K562 (cell line): ENCODE results near the gene C14orf180. TPM values are rescaled to one million over a fixed set of nuclear protein-coding genes. Genes with fewer than 3 reads are reported as not detected.

Source experiments
- ATAC-seq: fragments of 200-7000 bp; cut with Tn5 transposase; 3 replicates; pipeline ENCODE4 v1.9.1; 2020; ENCODE audit warnings: moderate library complexity
- BruUV-seq: library from RNA; stranded (reverse); fragments of 400-500 nt; replicated peaks from 2 replicates; lab custom pipeline; 2021; lab: Mats Ljungman, UMichigan
- CTCF ChIA-PET: fragments of 300-600 bp; formaldehyde crosslinking; extraction: SDS; loops from one replicate; lab custom pipeline; 2021; ENCODE audit warnings: low intra/inter-chr PET ratio; lab: Yijun Ruan, JAX
- POLR2A ChIA-PET: fragments of 300-600, 350-650 bp; sonication (Branson Sonifier 250); formaldehyde crosslinking; extraction: SDS; loops from one replicate; lab custom pipeline; 2021; ENCODE audit warnings: antibody characterized with exemption, inconsistent platforms; lab: Yijun Ruan, JAX
- DNase-seq, 4 experiments: peaks; one replicate each; pipeline versions ENCODE4 v3.0.0 to v3.0.0-alpha.2; 2011 to 2018; ENCODE audit warnings: low spot score in 3 of 4, mixed read lengths in 3 of 4; ENCODE audit errors: extremely low read depth in 1 of 4
- FAIRE-seq: peaks from 2 replicates; lab custom pipeline; 2011; peaks lifted over from hg19 to GRCh38; lab: Jason Lieb, UNC
- H2AFZ ChIP-seq: 2 replicates; pipeline ENCODE4 v1.6.0; 2011; ENCODE audit warnings: low read depth, low read length, control low read depth, inconsistent platforms
- H3K27ac ChIP-seq: fragments of 200-600 bp; 3 replicates; pipeline ENCODE4 v1.8.0; 2011; ENCODE audit warnings: low read depth, mild to moderate bottlenecking, control low read depth, inconsistent platforms, low read length, moderate library complexity, mixed read lengths; ENCODE audit errors: extremely low read depth
- H3K27me3 ChIP-seq, 2 experiments: fragments of 300-600 bp in 1 of 2; 2 replicates in 1 of 2; 3 replicates in 1 of 2; pipeline versions ENCODE4 v1.6.0 to v1.8.0; 2011; ENCODE audit warnings: inconsistent platforms in 2 of 2, low read length in 2 of 2, mild to moderate bottlenecking in 1 of 2, mixed read lengths in 1 of 2, moderate library complexity in 1 of 2; ENCODE audit not compliant: control insufficient read depth in 2 of 2, insufficient read depth in 2 of 2
- H3K36me3 ChIP-seq: fragments of 300-600 bp; 3 replicates; pipeline ENCODE4 v1.8.0; 2011; ENCODE audit warnings: mild to moderate bottlenecking, low read length, inconsistent platforms; ENCODE audit not compliant: control insufficient read depth, insufficient read depth
- H3K4me1 ChIP-seq, 2 experiments: fragments of 200-600 bp in 1 of 2; replicated peaks in 1 of 2; 2 replicates in 1 of 2; 3 replicates in 1 of 2; pipeline versions ENCODE4 v1.5.1 to v1.8.0; 2011; ENCODE audit warnings: inconsistent platforms in 2 of 2, low read length in 2 of 2, mild to moderate bottlenecking in 1 of 2, mixed read lengths in 1 of 2, moderate library complexity in 1 of 2; ENCODE audit not compliant: control insufficient read depth in 2 of 2, insufficient read depth in 2 of 2
- H3K4me2 ChIP-seq: 2 replicates; pipeline ENCODE4 v1.6.1; 2011; ENCODE audit warnings: low read length, control low read depth, inconsistent platforms, mixed read lengths; ENCODE audit not compliant: insufficient read depth
- H3K4me3 ChIP-seq: fragments of 200-600 bp; sonication (generic), shearing (Covaris generic); 2 replicates; pipeline ENCODE4 v1.5.1; 2016; ENCODE audit warnings: control low read depth, inconsistent platforms
- H3K79me2 ChIP-seq: fragments of 200-600 bp; 3 replicates; pipeline ENCODE4 v1.8.0; 2011; ENCODE audit warnings: low read length, inconsistent platforms; ENCODE audit not compliant: control insufficient read depth, insufficient read depth
- H3K9ac ChIP-seq, 2 experiments: 2 replicates each; pipeline versions ENCODE4 v1.6.0 to v1.6.1; 2011; ENCODE audit warnings: low read depth in 2 of 2, low read length in 2 of 2, control low read depth in 1 of 2, inconsistent platforms in 1 of 2, mild to moderate bottlenecking in 1 of 2, mixed read lengths in 1 of 2; ENCODE audit not compliant: insufficient read depth in 1 of 2
- H3K9me1 ChIP-seq: one replicate; pipeline ENCODE4 v1.6.0; 2011; ENCODE audit warnings: inconsistent platforms, mild to moderate bottlenecking, low read length, moderate library complexity; ENCODE audit not compliant: control insufficient read depth, insufficient read depth
- H3K9me3 ChIP-seq: replicated peaks from 2 replicates; pipeline ENCODE4 v1.5.1; 2011; ENCODE audit warnings: low read depth, low read length, inconsistent platforms; ENCODE audit not compliant: control insufficient read depth, insufficient read depth
- H4K20me1 ChIP-seq: replicated peaks from 2 replicates; pipeline ENCODE4 v1.6.1; 2011; ENCODE audit warnings: low read length, inconsistent platforms, mixed read lengths; ENCODE audit not compliant: control insufficient read depth, insufficient read depth
- BRF2 ChIP-seq: IDR thresholded peaks from 3 replicates; pipeline ENCODE4 v1.6.1; 2011; ENCODE audit warnings: borderline replicate concordance, mild to moderate bottlenecking; ENCODE audit not compliant: insufficient read length, insufficient read depth
- CHCHD3 ChIP-seq: fragments of 250-450 bp; sonication (Bioruptor Pico); IDR thresholded peaks from 2 replicates; pipeline ENCODE4 v2.1.2; 2022; ENCODE audit warnings: mild to moderate bottlenecking
- MBD1 ChIP-seq: fragments of 250-450 bp; sonication (Bioruptor Pico); IDR thresholded peaks from 2 replicates; pipeline ENCODE4 v1.8.0; 2022; ENCODE audit warnings: inconsistent platforms
- PHB2 ChIP-seq: fragments of 450-650 bp; IDR thresholded peaks from 2 replicates; pipeline ENCODE4 v1.6.1; 2017; ENCODE audit warnings: low read depth
- PYGO2 ChIP-seq: fragments of 450-650 bp; IDR thresholded peaks from 2 replicates; pipeline ENCODE4 v1.6.1; 2016; ENCODE audit warnings: mild to moderate bottlenecking, missing genetic modification characterization, moderate library complexity, missing compliant biosample characterization
- TCF7 ChIP-seq: sonication (generic); IDR thresholded peaks from 2 replicates; pipeline ENCODE4 v1.6.1; 2016; ENCODE audit warnings: antibody characterized with exemption, borderline replicate concordance
- U2AF1 ChIP-seq: fragments of 200-400 bp; formaldehyde crosslinking; optimal IDR thresholded peaks from 2 replicates; pipeline ENCODE3; 2017; ENCODE audit warnings: mild to moderate bottlenecking, low read depth, low read length, moderate library complexity
- U2AF2 ChIP-seq: fragments of 200-400 bp; formaldehyde crosslinking; optimal IDR thresholded peaks from 2 replicates; pipeline ENCODE3; 2017; ENCODE audit warnings: low read depth, mild to moderate bottlenecking, low read length
- WHSC1 ChIP-seq: IDR thresholded peaks from one replicate; pipeline ENCODE4 v1.6.1; 2012; ENCODE audit warnings: low read length, control low read depth, inconsistent platforms
- ZFX ChIP-seq: sonication (generic); formaldehyde crosslinking; IDR thresholded peaks from 2 replicates; pipeline ENCODE4 v1.8.0; 2022; ENCODE audit warnings: mild to moderate bottlenecking, missing genetic modification reagents, moderate library complexity
- ZNF174 ChIP-seq: fragments of 250-450 bp; sonication (Bioruptor Pico); IDR thresholded peaks from 2 replicates; pipeline ENCODE4 v1.4.0; 2020; ENCODE audit warnings: mild to moderate bottlenecking
- ZNF24 ChIP-seq: fragments of 450-650 bp; IDR thresholded peaks from 2 replicates; pipeline ENCODE4 v1.6.1; 2016
- WGBS: fragments of 100-300 bp; shearing (Covaris generic); methylation state at CpG from one replicate; pipeline ENCODE4 v1.1.6; 2016; ENCODE audit warnings: low coverage, mixed read lengths; ENCODE audit not compliant: insufficient coverage; ENCODE audit errors: missing lambda C conversion rate; 5-methylcytosine and 5-hydroxymethylcytosine counted together
- in situ Hi-C: fragments of 300-500 bp; cut with MboI; formaldehyde crosslinking; loops from 4 replicates; pipeline ENCODE4 v1.15.0; 2018; ENCODE audit warnings: inconsistent platforms, mixed read lengths
- intact Hi-C: fragments of 100-400 bp; cut with micrococcal nuclease; formaldehyde crosslinking; loops from 2 replicates; pipeline ENCODE4 v1.14.2; 2022
- polyA plus RNA-seq, 8 experiments: library from polyadenylated mRNA; depleted of rRNA in 4 of 8; stranded (reverse) in 5 of 8; unstranded in 3 of 8; fragments of >200 nt; fragmentation: Nextera tagmentation in 2 of 8; fragmentation: Illumina TruSeq in 1 of 8; extraction: Ambion mirVana in 2 of 8; extraction: Trizol in 1 of 8; gene quantifications; 2 replicates each; pipeline versions ENCODE4 v1.2.1 to v1.2.3, GENCODE V29; 2011 to 2014; ENCODE audit warnings: inconsistent platforms in 1 of 8, missing spikeins in 1 of 8
- total RNA-seq, 7 experiments: library from RNA; depleted of rRNA in 6 of 7; stranded (reverse); fragments of >200 nt in 6 of 7; fragmentation: Illumina TruSeq in 2 of 7; extraction: Trizol in 2 of 7; gene quantifications; 2 replicates each; pipeline versions ENCODE4 v1.2.1 to v1.2.3, GENCODE V29; 2011 to 2021; ENCODE audit warnings: low replicate concordance in 1 of 7

Gene C14orf180
- total and polyA plus RNA-seq, 9 of the 15 experiments (the other 6 are each of a cell fraction or from before 2014, with no cell fraction given): not detected

GRCh38 chr14:104598910-104599273 is 19.3 kb downstream of the C14orf180 start:
- DNase-seq (no peak), ATAC-seq (no peak), FAIRE-seq (no peak)
- Histone ChIP-seq H3K27me3 (peaks cover 0 to 12% of the 10 kb centered on the region in 2 experiments; a peak in 2 of 5 replicates), H4K20me1 (no peaks in the 10 kb centered on the region), H3K79me2 (no peaks in the 10 kb centered on the region), H3K9me3 (no peaks in the 10 kb centered on the region), H3K9me1 (no peaks in the 10 kb centered on the region), H3K4me2 (no peak overlapping the region), H3K4me3 (no peak overlapping the region), H3K36me3 (no peaks in the 10 kb centered on the region), H2AFZ (no peak overlapping the region), H3K9ac (no peak overlapping the region; a peak in 1 of 4 replicates), H3K4me1 (peaks cover 0 to 3% of the 10 kb centered on the region in 2 experiments; a peak in 2 of 5 replicates), H3K27ac (no peak overlapping the region)
- WGBS: 4% methylated on average over 10 of the region's 12 CpGs
- in situ Hi-C loops: no loop called here
- ChIA-PET POLR2A (no interaction called here), CTCF (no interaction called here)
- intact Hi-C loops: no loop called here
- TF ChIP-seq WHSC1 (no peak), U2AF1 (no peak), U2AF2 (no peak), TCF7 (no peak), ZNF174 (CRISPR knock-in tag) (no peak), PHB2 (no peak), BRF2 (no peak), CHCHD3 (CRISPR knock-in tag) (no peak), ZNF24 (no peak), MBD1 (CRISPR knock-in tag) (no peak), ZFX (no peak), PYGO2 (no peak)
- no TSS peak for BruUV-seq
